ENCODE data around the gene TOR2A. TPM values are rescaled to one million over a fixed set of nuclear protein-coding genes. Genes with fewer than 3 reads are reported as not detected.

TOR2A gene
- total RNA-seq, 2 experiments from 2014 or later = 24.9 TPM

- ChIA-PET CTCF (interaction anchor here (0.6 to 3.7 kb wide), 3 partner anchors 20 to 166 kb away, joined by 3 to 26 read pairs (median 5); partner anchors contain the start of gene TOR2A), POLR2A (interaction anchor here (0.6 to 1.8 kb wide), 6 partner anchors 9 to 147 kb away, joined by 3 to 6 read pairs (median 4); partner anchors contain the start of genes CDK9 and CFAP157)
These were observed 20.1 kb downstream of the TOR2A start for GRCh38 chr9:127714951-127715469.

GRCh38 chr9:127714020-127714750 lies 20.9 kb downstream of the TOR2A start:
- POLR2A ChIA-PET = interaction anchor here (0.5 to 1.3 kb wide), 4 partner anchors 21 to 148 kb away, joined by 3 to 12 read pairs (median 3); no protein-coding TSS in a partner anchor
- CTCF ChIA-PET = interaction anchor here (1.0 to 3.7 kb wide), 2 partner anchors 21 to 24 kb away, joined by 3 to 26 read pairs; partner anchors contain the start of gene TOR2A

GRCh38 chr9:127712867-127713266 lies 22.2 kb downstream of the TOR2A start:
- POLR2A ChIA-PET = no interaction called here
- CTCF ChIA-PET = interaction anchor here (1.0 to 3.7 kb wide), 2 partner anchors 22 to 23 kb away, joined by 3 to 26 read pairs; partner anchors contain the start of gene TOR2A

GRCh38 chr9:127712371-127712770 lies 22.7 kb downstream of the TOR2A start:
- ChIA-PET POLR2A (no interaction called here), CTCF (no interaction called here)

- POLR2A ChIA-PET = no interaction called here
- CTCF ChIA-PET = interaction anchor here (2.0 kb wide), 1 partner anchor 158 kb away, joined by 6 read pairs; no protein-coding TSS in a partner anchor
These were observed 23.2 kb downstream of the TOR2A start for GRCh38 chr9:127711831-127712274.

GRCh38 chr9:127711226-127711701 lies 23.8 kb downstream of the TOR2A start:
- CTCF ChIA-PET = interaction anchor here (0.9 to 2.0 kb wide), 2 partner anchors 73 to 158 kb away, joined by 3 to 6 read pairs; no protein-coding TSS in a partner anchor
- POLR2A ChIA-PET = no interaction called here

GRCh38 chr9:127710204-127710783 lies 24.8 kb downstream of the TOR2A start:
- ChIA-PET POLR2A (no interaction called here), CTCF (interaction anchor here (0.7 to 2.0 kb wide), 4 partner anchors 74 to 162 kb away, joined by 3 to 6 read pairs (median 3); no protein-coding TSS in a partner anchor)

- CTCF ChIA-PET = interaction anchor here (0.9 to 1.3 kb wide), 2 partner anchors 10 to 24 kb away, joined by 3 read pairs; no protein-coding TSS in a partner anchor
- POLR2A ChIA-PET = no interaction called here
These were observed 26.0 kb downstream of the TOR2A start for GRCh38 chr9:127708952-127709587.

- POLR2A ChIA-PET = no interaction called here
- CTCF ChIA-PET = interaction anchor here (1.0 to 1.3 kb wide), 2 partner anchors 12 to 15 kb away, joined by 3 to 4 read pairs; no protein-coding TSS in a partner anchor
These were observed 27.3 kb downstream of the TOR2A start for GRCh38 chr9:127707766-127708165.

- CTCF ChIA-PET = no interaction called here
- POLR2A ChIA-PET = interaction anchor here (2.0 kb wide), 1 partner anchor 9 kb away, joined by 4 read pairs; the partner anchor contains the start of genes PTRH1 and TTC16
These were observed 28.3 kb downstream of the TOR2A start, which contains the start of gene CFAP157 for GRCh38 chr9:127706836-127707241. Gene CFAP157, plus strand, starts transcription at chr9:127706988. Its CDS starts 44 bp downstream, at chr9:127707032.

GRCh38 chr9:127705577-127706379 lies 29.3 kb downstream of the TOR2A start:
- CTCF ChIA-PET = interaction anchor here (3.1 kb wide), 1 partner anchor 29 kb away, joined by 14 read pairs; the partner anchor contains the start of gene TOR2A
- POLR2A ChIA-PET = interaction anchor here (2.0 kb wide), 1 partner anchor 10 kb away, joined by 4 read pairs; the partner anchor contains the start of genes PTRH1 and TTC16

- CTCF ChIA-PET = interaction anchor here (3.1 kb wide), 1 partner anchor 31 kb away, joined by 14 read pairs; the partner anchor contains the start of gene TOR2A
- POLR2A ChIA-PET = no interaction called here
These were observed 31.7 kb downstream of the TOR2A start for GRCh38 chr9:127703289-127703946.

- POLR2A ChIA-PET = no interaction called here
- CTCF ChIA-PET = interaction anchor here (1.2 kb wide), 1 partner anchor 16 kb away, joined by 3 read pairs; no protein-coding TSS in a partner anchor
These were observed 34.4 kb downstream of the TOR2A start for GRCh38 chr9:127700594-127701255.

- POLR2A ChIA-PET = interaction anchor here (0.6 kb wide), 1 partner anchor 10 kb away, joined by 5 read pairs; no protein-coding TSS in a partner anchor
- CTCF ChIA-PET = interaction anchor here (1.2 kb wide), 1 partner anchor 16 kb away, joined by 3 read pairs; no protein-coding TSS in a partner anchor
These were observed 35.0 kb downstream of the TOR2A start for GRCh38 chr9:127700140-127700539.

- POLR2A ChIA-PET = interaction anchor here (0.7 kb wide), 1 partner anchor 31 kb away, joined by 7 read pairs; no protein-coding TSS in a partner anchor
- CTCF ChIA-PET = interaction anchor here (1.2 kb wide), 1 partner anchor 15 kb away, joined by 3 read pairs; no protein-coding TSS in a partner anchor
These were observed 36.0 kb downstream of the TOR2A start for GRCh38 chr9:127698985-127699670.

GRCh38 chr9:127698386-127698785 lies 36.7 kb downstream of the TOR2A start:
- ChIA-PET POLR2A (interaction anchor here (0.6 to 0.7 kb wide), 2 partner anchors 30 to 128 kb away, joined by 4 to 7 read pairs; no protein-coding TSS in a partner anchor), CTCF (no interaction called here)
